Lung (tissue), 12 donors: ENCODE results near the gene AZU1. TPM values are rescaled to one million over a fixed set of nuclear protein-coding genes. Genes with fewer than 3 reads are reported as not detected.

Source experiments
- ATAC-seq: fragments of 200-7000 bp; cut with Tn5 transposase; one replicate; pipeline ENCODE4 v1.9.1; 2020; ENCODE audit warnings: moderate number of reproducible peaks; ENCODE audit not compliant: insufficient read depth, low FRiP score
- DNase-seq, 3 donors: peaks; one replicate each; pipeline ENCODE4 v3.0.0-alpha.2; 2013 to 2017
- H3K27ac ChIP-seq, 2 donors: one replicate each; pipeline ENCODE4 v1.5.1; 2013; ENCODE audit warnings: mild to moderate bottlenecking in 2 of 2, moderate library complexity in 2 of 2, control low read depth in 1 of 2, inconsistent platforms in 1 of 2, low read depth in 1 of 2, low read length in 1 of 2
- H3K27me3 ChIP-seq, 3 donors: one replicate each; pipeline ENCODE4 v1.5.1; 2013; ENCODE audit warnings: low read length in 2 of 3; ENCODE audit not compliant: control insufficient read depth in 3 of 3, insufficient read depth in 3 of 3
- H3K36me3 ChIP-seq, 4 donors: one replicate each; pipeline ENCODE4 v1.5.1; 2013; ENCODE audit warnings: low read length in 4 of 4, mild to moderate bottlenecking in 1 of 4, moderate library complexity in 1 of 4; ENCODE audit not compliant: control insufficient read depth in 4 of 4, insufficient read depth in 4 of 4
- H3K4me1 ChIP-seq, 5 donors: one replicate each; pipeline ENCODE4 v1.5.1; 2013; ENCODE audit warnings: low read length in 5 of 5, mild to moderate bottlenecking in 2 of 5, moderate library complexity in 1 of 5; ENCODE audit not compliant: control insufficient read depth in 5 of 5, insufficient read depth in 5 of 5
- H3K4me3 ChIP-seq: one replicate; pipeline ENCODE4 v1.5.1; 2013; ENCODE audit warnings: mild to moderate bottlenecking, control low read depth, moderate library complexity
- H3K9ac ChIP-seq, 2 donors: one replicate each; pipeline ENCODE4 v1.5.1; 2013; ENCODE audit warnings: low read length in 2 of 2, control low read depth in 1 of 2; ENCODE audit not compliant: insufficient read depth in 1 of 2
- H3K9me3 ChIP-seq, 4 donors: one replicate each; pipeline ENCODE4 v1.5.1; 2013; ENCODE audit warnings: low read length in 3 of 4, mild to moderate bottlenecking in 1 of 4, moderate library complexity in 1 of 4; ENCODE audit not compliant: control insufficient read depth in 4 of 4, insufficient read depth in 3 of 4
- CTCF ChIP-seq: IDR thresholded peaks from 2 replicates; pipeline ENCODE4 v1.5.1; 2012; ENCODE audit warnings: mild to moderate bottlenecking; ENCODE audit errors: control extremely low read depth, extremely low read depth
- WGBS, 2 donors: extraction: QIAGEN DNeasy Blood & Tissue Kit; methylation state at CpG; one replicate each; pipeline ENCODE4 v1.1.7; 2013; 5-methylcytosine and 5-hydroxymethylcytosine counted together
- polyA plus RNA-seq, 2 donors: library from polyadenylated mRNA; stranded (reverse); fragments of 200-250 nt; gene quantifications; one replicate each; pipeline ENCODE4 v1.2.1, GENCODE V29; 2013
- total RNA-seq, 2 donors: library from RNA; depleted of rRNA in 1 of 2; stranded (reverse); fragments of >200 nt in 1 of 2; gene quantifications; one replicate each; pipeline ENCODE4 v1.2.1, GENCODE V29; 2014 to 2021
- donor health status: control.
- donor health status: control.
- donor health status: Bipolar disorder and iron deficiency.
- donor health status: healthy.
- donor health status: DM: yes; HTN: yes; CAD: no.

The AZU1 gene
- total and polyA plus RNA-seq, 4 donors = 2.0 to 9.8 (median 4.4) TPM

GRCh38 chr19:843836-844545 is 16.4 kb downstream of the AZU1 start:
- DNase-seq = no peak
- H3K4me1 ChIP-seq = peaks cover 0 to 10% (median 0%) of the 10 kb centered on the region in 5 donors
- no peaks in the 10 kb centered on the region for H3K9me3 ChIP-seq
- no peak overlapping the region for H3K4me3 ChIP-seq
- ATAC-seq = no peak
- H3K27me3 ChIP-seq = peaks cover 0 to 17% (median 6%) of the 10 kb centered on the region in 3 donors
- no peak overlapping the region for H3K27ac ChIP-seq
- no peaks in the 10 kb centered on the region for H3K36me3 ChIP-seq
- TF ChIP-seq CTCF = no peak
- WGBS, 2 donors = 9 to 13% methylated on average over 35 to 62 of the region's 70 CpGs
- no peak overlapping the region for H3K9ac ChIP-seq

GRCh38 chr19:844546-844971 is 16.9 kb downstream of the AZU1 start:
- Histone ChIP-seq H3K27ac (no peak overlapping the region), H3K9ac (no peak overlapping the region), H3K9me3 (no peaks in the 10 kb centered on the region), H3K4me1 (peaks cover 0 to 10% (median 0%) of the 10 kb centered on the region in 5 donors), H3K4me3 (no peak overlapping the region), H3K36me3 (no peaks in the 10 kb centered on the region), H3K27me3 (peaks cover 0 to 17% (median 6%) of the 10 kb centered on the region in 3 donors)
- no peak for TF ChIP-seq CTCF
- 16 to 21% methylated on average over 11 of the region's 11 CpGs for WGBS, 2 donors
- ATAC-seq = no peak
- DNase-seq = no peak

DNA sequence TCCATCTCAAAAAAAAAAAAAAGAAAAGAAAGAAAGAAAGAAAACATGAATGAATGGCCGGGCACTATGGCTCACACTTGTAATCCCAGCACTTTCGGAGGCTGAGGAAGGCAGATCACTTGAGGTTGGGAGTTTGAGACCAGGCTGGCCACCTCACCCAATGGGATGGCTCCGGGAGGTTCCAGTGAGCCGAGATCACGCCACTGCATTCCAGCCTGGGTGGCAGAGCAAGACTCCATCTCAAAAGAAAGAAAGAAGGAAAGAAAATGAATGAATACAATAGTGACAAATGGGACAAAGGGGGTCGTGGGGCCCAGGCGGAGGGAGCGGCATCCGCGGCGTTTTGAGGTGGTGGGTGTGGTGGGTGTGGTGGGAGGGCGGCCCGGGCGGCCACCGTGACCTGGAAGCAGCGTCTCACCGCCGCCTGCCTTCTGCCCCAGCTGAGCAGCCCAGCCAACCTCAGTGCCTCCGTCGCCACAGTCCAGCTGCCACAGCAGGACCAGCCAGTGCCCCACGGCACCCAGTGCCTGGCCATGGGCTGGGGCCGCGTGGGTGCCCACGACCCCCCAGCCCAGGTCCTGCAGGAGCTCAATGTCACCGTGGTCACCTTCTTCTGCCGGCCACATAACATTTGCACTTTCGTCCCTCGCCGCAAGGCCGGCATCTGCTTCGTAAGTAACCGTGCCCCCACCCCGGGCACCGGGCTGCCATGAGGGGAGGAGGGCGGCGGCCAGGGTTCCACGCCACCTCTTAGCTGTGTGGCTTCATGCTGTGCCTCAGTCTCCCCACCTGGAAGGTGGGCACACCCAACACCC is 18.3 kb downstream of the AZU1 start:
- 54 to 64% methylated on average over 36 to 37 of the region's 37 CpGs for WGBS, 2 donors
- no peak for DNase-seq

More for the DNA sequence above, 18.3 kb downstream of the AZU1 start:
- Histone ChIP-seq H3K36me3 (no peaks in the 10 kb centered on the region), H3K4me1 (peaks cover 0 to 15% (median 0%) of the 10 kb centered on the region in 5 donors), H3K9ac (no peak overlapping the region), H3K27me3 (peaks cover 0 to 17% (median 6%) of the 10 kb centered on the region in 3 donors), H3K27ac (no peak overlapping the region), H3K9me3 (no peaks in the 10 kb centered on the region), H3K4me3 (no peak overlapping the region)
- ATAC-seq = no peak
- TF ChIP-seq CTCF = no peak
